GM23248 (cell line): ENCODE results near the gene SETD9. TPM values are rescaled to one million over a fixed set of nuclear protein-coding genes. Genes with fewer than 3 reads are reported as not detected.
A peak's percentile ranks its signal among the peaks of the same experiment; 100 is the strongest.

Experiments
- DNase-seq: peaks from one replicate; pipeline ENCODE4 v3.0.0-alpha.2; 2015
- H2AFZ ChIP-seq: fragments of 200-600 bp; sonication (generic); 2 replicates; pipeline ENCODE4 v1.6.1; 2016; ENCODE audit warnings: antibody characterized with exemption
- H3F3A ChIP-seq: fragments of 200-600 bp; sonication (generic); 2 replicates; pipeline ENCODE4 v1.6.1; 2016; ENCODE audit warnings: mild to moderate bottlenecking, antibody characterized with exemption, mixed run types; ENCODE audit not compliant: insufficient read depth
- H3K27ac ChIP-seq: fragments of 200-600 bp; sonication (generic); 2 replicates; pipeline ENCODE4 v1.5.1; 2016; ENCODE audit warnings: mild to moderate bottlenecking
- H3K27me3 ChIP-seq: fragments of 200-600 bp; sonication (generic); replicated peaks from 2 replicates; pipeline ENCODE4 v1.6.1; 2016; ENCODE audit warnings: mild to moderate bottlenecking; ENCODE audit not compliant: insufficient read depth
- H3K36me3 ChIP-seq: fragments of 200-600 bp; sonication (generic); 2 replicates; pipeline ENCODE4 v1.6.1; 2016; ENCODE audit warnings: low read depth, mild to moderate bottlenecking
- H3K4me1 ChIP-seq: fragments of 200-600 bp; sonication (generic); 2 replicates; pipeline ENCODE4 v1.6.1; 2016; ENCODE audit warnings: mild to moderate bottlenecking; ENCODE audit not compliant: insufficient read depth
- H3K4me2 ChIP-seq: fragments of 200-600 bp; sonication (generic); one replicate; pipeline ENCODE4 v1.6.1; 2016; ENCODE audit warnings: mild to moderate bottlenecking; ENCODE audit not compliant: unreplicated experiment
- H3K4me3 ChIP-seq: fragments of 200-600 bp; sonication (generic); 2 replicates; pipeline ENCODE4 v1.5.1; 2016; ENCODE audit warnings: mild to moderate bottlenecking
- H3K79me2 ChIP-seq: fragments of 200-600 bp; sonication (generic); 2 replicates; pipeline ENCODE4 v1.6.1; 2016; ENCODE audit warnings: mild to moderate bottlenecking; ENCODE audit not compliant: insufficient read depth
- H3K9ac ChIP-seq: fragments of 200-600 bp; sonication (generic); 2 replicates; pipeline ENCODE4 v1.6.1; 2016; ENCODE audit warnings: mild to moderate bottlenecking
- H3K9me2 ChIP-seq: fragments of 200-600 bp; sonication (generic); 2 replicates; pipeline ENCODE4 v1.6.1; 2016; ENCODE audit warnings: mixed run types, mild to moderate bottlenecking, moderate library complexity; ENCODE audit not compliant: insufficient read depth
- H3K9me3 ChIP-seq: fragments of 200-600 bp; sonication (generic); one replicate; pipeline ENCODE4 v1.6.1; 2017; ENCODE audit warnings: low read depth
- H4K20me1 ChIP-seq: fragments of 200-600 bp; sonication (generic); 2 replicates; pipeline ENCODE4 v1.6.0; 2016; ENCODE audit not compliant: insufficient read depth
- EZH2 ChIP-seq: fragments of 200-600 bp; sonication (generic); IDR thresholded peaks from 2 replicates; pipeline ENCODE4 v1.6.1; 2018; ENCODE audit warnings: antibody characterized with exemption, mild to moderate bottlenecking; ENCODE audit not compliant: insufficient read depth, poor library complexity, severe bottlenecking
- EZH2phosphoT487 ChIP-seq: fragments of 200-600 bp; sonication (generic); IDR thresholded peaks from 2 replicates; pipeline ENCODE4 v1.6.1; 2018; ENCODE audit warnings: antibody characterized with exemption, moderate library complexity, mild to moderate bottlenecking, low read depth; ENCODE audit not compliant: insufficient read depth
- WGBS, 2 experiments: methylation state at CpG; one replicate each; pipeline ENCODE4 v1.1.6; 2015 to 2017; ENCODE audit warnings: low lambda C conversion rate in 2 of 2, low coverage in 1 of 2; ENCODE audit errors: missing lambda C conversion rate in 2 of 2; 5-methylcytosine and 5-hydroxymethylcytosine counted together
- in situ Hi-C: fragments of 300-500 bp; cut with MboI; formaldehyde crosslinking; loops from 2 replicates; pipeline ENCODE4 v1.15.0; 2020
- polyA plus RNA-seq: library from polyadenylated mRNA; unstranded; fragments of >200 nt; fragmentation: Nextera tagmentation; extraction: Ambion mirVana; gene quantifications from 2 replicates; pipeline ENCODE4 v1.2.1, GENCODE V29; 2016
- total RNA-seq: library from RNA; depleted of rRNA; stranded (reverse); fragments of >200 nt; shearing (Covaris generic); gene quantifications from 2 replicates; pipeline ENCODE4 v1.2.3, GENCODE V29; 2014

The SETD9 gene
- total and polyA plus RNA-seq, 2 experiments from 2014 or later: 13.8 to 22.5 TPM

DNA sequence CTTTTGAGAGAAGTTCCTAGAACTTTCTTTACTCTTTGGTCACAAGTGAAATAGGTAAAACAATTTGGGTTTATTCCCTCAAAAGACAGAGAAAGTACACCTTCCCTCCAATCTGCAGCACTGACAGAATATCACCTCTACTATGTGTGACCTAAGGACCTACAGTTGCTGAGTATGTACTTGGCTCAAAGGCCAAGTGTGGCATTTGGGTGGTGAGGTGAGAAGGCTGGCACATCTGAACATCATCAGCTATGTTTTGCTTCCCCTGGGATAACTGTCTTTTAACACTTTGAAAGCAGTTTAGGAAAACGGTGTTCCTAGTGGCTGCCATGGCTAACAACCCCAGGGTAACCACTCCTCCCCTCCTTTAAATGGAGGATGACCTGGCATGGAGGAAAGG lies 24.9 kb downstream of the SETD9 start:
- WGBS, 2 experiments: 91 to 93% methylated on average over 1 of the region's 1 CpG
- no peaks in the 10 kb centered on the region for H3K27me3 ChIP-seq
- peaks cover 96% of the 10 kb centered on the region for H3K36me3 ChIP-seq
- H3K27ac ChIP-seq: no peak overlapping the region
- H3K9me2 ChIP-seq: no peaks in the 10 kb centered on the region
- in situ Hi-C loops: no loop called here
- no peaks in the 10 kb centered on the region for H4K20me1 ChIP-seq
- no peak overlapping the region for H2AFZ ChIP-seq
- 0 out of 2 replicates have a peak, but pooled peaks cover 4% of the 10 kb centered on the region for H3F3A ChIP-seq
- no peak overlapping the region for H3K4me3 ChIP-seq
- DNase-seq: no peak
- H3K79me2 ChIP-seq: 0 out of 2 replicates have a peak, but pooled peaks cover 6% of the 10 kb centered on the region
- no peaks in the 10 kb centered on the region for H3K9me3 ChIP-seq
- no peak for TF ChIP-seq EZH2
- TF ChIP-seq EZH2phosphoT487: no peak
- H3K4me1 ChIP-seq: no peaks in the 10 kb centered on the region
- no peak overlapping the region for H3K4me2 ChIP-seq
- no peak overlapping the region for H3K9ac ChIP-seq

DNA sequence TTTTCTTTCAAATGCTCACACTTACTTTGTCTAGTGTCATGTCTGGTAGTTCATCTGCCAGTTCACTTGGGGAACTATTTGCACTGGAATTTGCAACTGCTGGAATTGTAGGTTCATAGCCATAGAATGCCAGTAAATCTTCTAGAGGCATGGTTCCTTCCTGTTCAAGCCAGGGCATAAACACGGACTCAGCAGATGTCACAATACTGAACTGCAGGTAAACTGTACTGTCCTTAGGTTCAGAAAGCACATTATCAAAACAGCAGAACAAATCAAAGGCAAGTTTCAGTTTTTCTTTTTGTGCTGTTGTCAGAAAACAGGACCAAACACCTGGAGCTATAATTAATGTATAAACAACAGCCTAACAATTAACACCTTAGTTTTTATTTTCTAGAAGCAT lies 29.5 kb downstream of the SETD9 start:
- in situ Hi-C loops: no loop called here
- H3K4me2 ChIP-seq: no peak overlapping the region
- no peaks in the 10 kb centered on the region for H3K9me2 ChIP-seq
- no peaks in the 10 kb centered on the region for H3K27me3 ChIP-seq
- DNase-seq: no peak
- TF ChIP-seq EZH2: no peak
- TF ChIP-seq EZH2phosphoT487: no peak
- peaks cover 18% of the 10 kb centered on the region; the same call in 1 of the 2 replicates for H3K79me2 ChIP-seq
- WGBS, 2 experiments: 100% methylated on average over 1 of the region's 1 CpG
- H3K36me3 ChIP-seq: peaks cover 68% of the 10 kb centered on the region
- H3F3A ChIP-seq: 0 out of 2 replicates have a peak, but pooled peaks cover 10% of the 10 kb centered on the region
- no peak overlapping the region for H3K27ac ChIP-seq
- no peak overlapping the region for H3K4me3 ChIP-seq
- no peaks in the 10 kb centered on the region for H3K9me3 ChIP-seq
- H3K9ac ChIP-seq: no peak overlapping the region
- peaks cover 8% of the 10 kb centered on the region for H3K4me1 ChIP-seq
- no peak overlapping the region for H2AFZ ChIP-seq
- no peaks in the 10 kb centered on the region for H4K20me1 ChIP-seq

DNA sequence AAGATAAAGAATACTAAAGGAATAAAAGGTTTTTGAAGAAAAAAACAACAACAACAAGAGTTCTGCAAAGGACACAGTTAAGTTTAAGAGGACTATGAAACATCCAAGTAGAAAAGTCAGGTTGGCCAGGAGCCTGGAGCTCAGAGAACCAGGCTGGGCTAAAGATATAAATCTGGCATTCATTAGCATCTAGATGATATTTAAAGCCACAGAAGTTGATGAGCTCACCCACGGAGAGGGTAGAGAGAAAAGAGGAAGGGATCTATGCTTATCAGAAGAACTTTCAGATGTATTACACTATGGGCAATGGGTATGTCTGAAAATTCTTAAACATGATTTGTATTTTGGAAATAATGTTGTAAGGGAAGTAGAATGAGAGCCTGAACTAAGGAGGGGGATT lies 32.6 kb downstream of the SETD9 start:
- H3K4me2 ChIP-seq: no peak overlapping the region
- no peak overlapping the region for H3K27ac ChIP-seq
- in situ Hi-C loops: loop anchor here (10.0 kb wide), 1 partner anchor 273 kb away; no protein-coding TSS in a partner anchor
- H3K4me3 ChIP-seq: no peak overlapping the region
- peaks cover 8% of the 10 kb centered on the region for H3K4me1 ChIP-seq
- no peaks in the 10 kb centered on the region for H3K27me3 ChIP-seq
- H3F3A ChIP-seq: 0 out of 2 replicates have a peak, but pooled peaks cover 10% of the 10 kb centered on the region
- 0 to 4% methylated on average over 1 of the region's 1 CpG for WGBS, 2 experiments
- peaks cover 62% of the 10 kb centered on the region for H3K36me3 ChIP-seq
- H3K9ac ChIP-seq: no peak overlapping the region
- H3K9me2 ChIP-seq: no peaks in the 10 kb centered on the region
- peaks cover 30% of the 10 kb centered on the region for H3K79me2 ChIP-seq
- H4K20me1 ChIP-seq: no peaks in the 10 kb centered on the region
- no peak overlapping the region for H2AFZ ChIP-seq
- TF ChIP-seq EZH2phosphoT487 (no peak), EZH2 (no peak)
- no peaks in the 10 kb centered on the region for H3K9me3 ChIP-seq
- DNase-seq: peak; percentile 81

DNA sequence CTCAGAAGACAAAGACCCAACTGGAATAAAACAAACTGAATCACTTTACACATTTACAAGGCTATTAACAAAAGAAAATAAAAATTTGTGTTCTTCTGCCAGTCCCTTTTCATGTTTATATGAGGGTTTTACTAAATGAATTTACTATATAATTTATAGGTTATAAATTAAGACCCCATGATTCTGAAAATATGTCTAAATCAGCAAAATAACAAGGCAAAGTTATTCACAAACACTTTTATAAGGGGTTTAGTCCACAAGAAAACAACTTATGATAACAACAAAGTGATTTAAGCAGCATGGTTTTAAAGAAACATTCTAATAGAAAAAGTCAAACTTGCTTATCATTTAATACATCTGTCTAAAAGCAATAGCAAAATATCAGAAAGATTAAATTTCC lies 37.7 kb downstream of the SETD9 start:
- in situ Hi-C loops: loop anchor here (10.0 kb wide), 1 partner anchor 268 kb away; no protein-coding TSS in a partner anchor

More for the DNA sequence above, 37.7 kb downstream of the SETD9 start:
- peaks cover 22% of the 10 kb centered on the region; the same call in 1 of the 2 replicates for H3F3A ChIP-seq
- H3K4me1 ChIP-seq: peaks cover 14% of the 10 kb centered on the region
- TF ChIP-seq EZH2phosphoT487 (no peak), EZH2 (no peak)
- H3K79me2 ChIP-seq: peaks cover 56% of the 10 kb centered on the region
- H3K27ac ChIP-seq: no peak overlapping the region
- peaks cover 32% of the 10 kb centered on the region for H3K36me3 ChIP-seq
- H3K9me2 ChIP-seq: no peaks in the 10 kb centered on the region
- no peak overlapping the region for H3K4me3 ChIP-seq
- no peaks in the 10 kb centered on the region for H3K9me3 ChIP-seq
- H4K20me1 ChIP-seq: peaks cover 5% of the 10 kb centered on the region; the same call in 1 of the 2 replicates
- no peaks in the 10 kb centered on the region for H3K27me3 ChIP-seq
- no peak overlapping the region for H3K4me2 ChIP-seq
- no peak overlapping the region for H3K9ac ChIP-seq
- no peak for DNase-seq
- no peak overlapping the region for H2AFZ ChIP-seq
